GM10248 (cell line): Measurements from ENCODE around the gene FMN2.

Source experiments
- CTCF ChIA-PET: fragments of 300-600 bp; sonication (Branson Sonifier 250); formaldehyde crosslinking; extraction: SDS; loops from one replicate; lab custom pipeline; 2021; ENCODE audit warnings: antibody characterized with exemption; lab: Yijun Ruan, JAX
- POLR2A ChIA-PET: fragments of 350-650 bp; sonication (Branson Sonifier 250); formaldehyde crosslinking; extraction: SDS; loops from one replicate; lab custom pipeline; 2020; ENCODE audit warnings: antibody characterized with exemption; lab: Yijun Ruan, JAX
- DNase-seq: peaks from one replicate; pipeline ENCODE4 v3.0.0; 2012; ENCODE audit errors: extremely low spot score
- TF ChIP-seq, protein P1 (sequence below): IDR thresholded peaks from 2 replicates; pipeline ENCODE4 v1.5.1; 2012; ENCODE audit warnings: mild to moderate bottlenecking, low read depth; ENCODE audit errors: extremely low read depth, missing control alignments, control extremely low read depth

Gene FMN2

GRCh38 chr1:240091614-240092300, at the start of gene FMN2:
Gene FMN2 (plus strand): TSS chr1:240091883. CDS start chr1:240092110, 227 bp downstream.
- TF ChIP-seq, protein P1, sequence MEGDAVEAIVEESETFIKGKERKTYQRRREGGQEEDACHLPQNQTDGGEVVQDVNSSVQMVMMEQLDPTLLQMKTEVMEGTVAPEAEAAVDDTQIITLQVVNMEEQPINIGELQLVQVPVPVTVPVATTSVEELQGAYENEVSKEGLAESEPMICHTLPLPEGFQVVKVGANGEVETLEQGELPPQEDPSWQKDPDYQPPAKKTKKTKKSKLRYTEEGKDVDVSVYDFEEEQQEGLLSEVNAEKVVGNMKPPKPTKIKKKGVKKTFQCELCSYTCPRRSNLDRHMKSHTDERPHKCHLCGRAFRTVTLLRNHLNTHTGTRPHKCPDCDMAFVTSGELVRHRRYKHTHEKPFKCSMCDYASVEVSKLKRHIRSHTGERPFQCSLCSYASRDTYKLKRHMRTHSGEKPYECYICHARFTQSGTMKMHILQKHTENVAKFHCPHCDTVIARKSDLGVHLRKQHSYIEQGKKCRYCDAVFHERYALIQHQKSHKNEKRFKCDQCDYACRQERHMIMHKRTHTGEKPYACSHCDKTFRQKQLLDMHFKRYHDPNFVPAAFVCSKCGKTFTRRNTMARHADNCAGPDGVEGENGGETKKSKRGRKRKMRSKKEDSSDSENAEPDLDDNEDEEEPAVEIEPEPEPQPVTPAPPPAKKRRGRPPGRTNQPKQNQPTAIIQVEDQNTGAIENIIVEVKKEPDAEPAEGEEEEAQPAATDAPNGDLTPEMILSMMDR: no peak
- POLR2A ChIA-PET: no interaction called here
- DNase-seq: peak; percentile 16
- CTCF ChIA-PET: interaction anchor here (0.7 kb wide), 1 partner anchor 8 kb away, joined by 3 read pairs; no protein-coding TSS in a partner anchor

- DNase-seq: no peak
- ChIA-PET CTCF (interaction anchor here (0.6 to 1.5 kb wide), 2 partner anchors 17 to 107 kb away, joined by 3 read pairs; no protein-coding TSS in a partner anchor), POLR2A (no interaction called here)
- TF ChIP-seq, protein P1: no peak
Observed at GRCh38 chr1:240044620-240045019, 47.1 kb upstream of the FMN2 start.

DNA sequence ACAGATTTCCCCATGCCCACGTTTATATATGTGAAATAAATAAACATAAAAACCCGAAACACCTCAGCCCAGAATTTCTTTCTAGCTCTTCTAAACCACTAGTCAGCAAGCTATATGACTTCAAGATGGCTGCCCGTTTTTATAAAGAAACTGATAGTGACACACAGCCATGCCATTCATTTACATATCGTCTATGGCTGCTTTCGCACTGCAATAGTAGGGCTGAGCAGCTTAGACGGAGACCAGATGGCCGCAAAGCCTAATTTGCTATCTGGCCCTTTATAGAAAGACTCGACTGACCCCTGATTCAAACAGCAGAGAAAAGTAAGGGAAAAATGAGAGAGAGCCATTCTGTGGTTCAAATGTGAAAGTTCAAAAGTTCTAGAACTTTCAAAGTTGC, 45.7 kb upstream of the FMN2 start:
- DNase-seq: no peak
- TF ChIP-seq, protein P1: no peak
- CTCF ChIA-PET: interaction anchor here (0.6 to 1.9 kb wide), 2 partner anchors 9 to 10 kb away, joined by 3 to 6 read pairs; no protein-coding TSS in a partner anchor
- POLR2A ChIA-PET: no interaction called here

DNA sequence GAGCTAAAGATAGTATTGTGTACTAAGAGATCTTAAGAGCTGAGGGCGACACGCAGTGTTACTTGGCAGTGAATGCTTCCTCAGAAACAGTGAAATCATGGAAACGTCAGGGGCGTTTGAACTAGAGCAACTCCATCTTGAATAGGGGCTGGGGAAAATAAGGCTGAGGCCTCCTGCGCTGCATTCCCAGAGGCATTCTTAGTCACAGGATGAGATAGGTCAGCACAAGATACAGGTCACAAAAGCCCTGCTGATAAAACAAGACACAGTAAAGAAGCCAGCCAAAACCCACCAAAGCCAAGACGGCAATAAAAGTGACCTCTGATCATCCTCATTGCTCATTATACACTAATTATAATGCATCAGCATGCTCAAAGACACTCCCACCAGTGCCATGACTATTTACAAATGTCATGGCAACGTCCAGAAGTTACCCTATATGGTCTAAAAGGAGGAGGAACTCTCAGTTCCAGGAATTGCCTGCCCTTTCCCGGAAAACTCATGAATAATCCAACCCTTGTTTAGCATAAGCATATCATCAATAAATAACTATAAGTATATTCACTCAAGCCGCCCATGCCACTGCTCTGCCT, 37.5 kb upstream of the FMN2 start:
- ChIA-PET POLR2A (no interaction called here), CTCF (no interaction called here)
- TF ChIP-seq, protein P1: no peak
- DNase-seq: no peak

DNA sequence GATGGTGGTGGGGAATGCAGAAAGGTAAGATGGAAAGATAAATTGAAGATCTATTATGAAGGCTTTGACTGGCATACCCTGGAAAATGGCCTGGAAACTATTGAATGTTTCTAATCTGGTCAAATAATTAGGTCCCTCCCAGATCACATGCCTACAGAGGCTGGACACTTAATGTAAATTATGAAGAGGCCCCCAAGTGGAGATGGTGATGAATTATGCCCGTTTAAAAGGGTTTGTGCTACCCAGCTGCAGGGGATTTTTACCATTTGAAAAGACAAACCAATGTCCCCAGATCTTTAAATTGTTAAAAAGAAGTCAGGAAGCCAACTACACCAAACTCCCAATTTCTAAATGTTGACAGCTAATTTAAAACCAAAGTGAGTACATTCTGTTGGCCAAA, 35.7 kb upstream of the FMN2 start:
- TF ChIP-seq, protein P1: no peak
- POLR2A ChIA-PET: no interaction called here
- CTCF ChIA-PET: interaction anchor here (1.8 kb wide), 1 partner anchor 10 kb away, joined by 6 read pairs; no protein-coding TSS in a partner anchor
- no peak for DNase-seq

DNA sequence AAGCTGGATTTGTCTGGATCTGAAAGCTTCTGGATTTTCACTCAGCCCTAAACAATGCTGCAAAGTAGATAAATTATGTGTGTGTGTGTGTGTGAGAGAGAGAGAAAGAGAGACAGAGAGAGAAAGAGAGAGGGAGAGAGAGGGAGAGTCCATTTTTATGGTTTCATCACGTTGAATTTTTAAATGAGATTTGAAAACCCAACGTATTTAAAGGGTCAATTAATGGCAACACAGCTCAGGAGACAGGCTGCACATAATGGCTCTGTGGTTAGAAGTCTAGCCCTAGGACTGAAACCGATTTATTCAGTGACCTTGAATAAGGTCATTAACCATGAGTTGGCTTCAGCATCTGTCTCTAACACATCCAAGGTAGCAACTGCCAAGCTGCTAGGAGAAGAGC, 35.3 kb upstream of the FMN2 start:
- DNase-seq: no peak
- ChIA-PET CTCF (interaction anchor here (1.8 kb wide), 1 partner anchor 10 kb away, joined by 6 read pairs; no protein-coding TSS in a partner anchor), POLR2A (no interaction called here)
- TF ChIP-seq, protein P1: no peak
